NB4 (cell line): ENCODE data around the gene KAZN.

Source experiments
- CTCF ChIP-seq: IDR thresholded peaks from one replicate; pipeline ENCODE4 v1.5.1; 2012; ENCODE audit warnings: low read depth, low read length
- MYC ChIP-seq: IDR thresholded peaks from 2 replicates; pipeline ENCODE4 v1.6.1; 2011; ENCODE audit warnings: low read depth, low read length
- POLR2A ChIP-seq: IDR thresholded peaks from 2 replicates; pipeline ENCODE4 v1.6.1; 2011; ENCODE audit warnings: mild to moderate bottlenecking; ENCODE audit not compliant: insufficient read length; ENCODE audit errors: extremely low read depth

DNA sequence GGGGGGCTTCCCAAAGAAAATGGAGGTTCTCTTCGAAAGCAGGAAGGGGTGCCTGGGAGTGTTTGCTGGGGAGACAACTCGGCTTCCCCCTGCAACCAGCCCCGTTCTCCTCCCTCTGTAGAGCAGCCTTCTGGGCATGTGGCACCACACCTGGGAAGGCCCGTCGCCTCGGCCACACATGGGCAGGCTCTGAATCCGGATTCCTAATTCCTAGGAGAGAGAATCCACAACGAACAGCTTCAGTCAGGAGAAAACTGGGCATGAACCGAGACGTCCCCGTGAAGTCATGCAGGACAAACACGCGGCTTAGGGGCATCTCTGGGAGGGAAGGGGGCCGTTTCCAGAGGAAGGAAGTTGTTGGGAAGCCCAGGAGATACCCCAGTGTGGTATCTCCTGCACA lies 224.5 kb downstream of the KAZN start:
- no peak for TF ChIP-seq POLR2A
- TF ChIP-seq CTCF, result no peak
- no peak for TF ChIP-seq MYC
